HG02763 (cell line): ENCODE results near the gene PRR5L.

Experiments
- ATAC-seq: cut with Tn5 transposase; IDR thresholded peaks from one replicate; pipeline ENCODE4 v1.9.1; 2021; ENCODE audit warnings: mild to moderate bottlenecking, moderate library complexity; ENCODE audit not compliant: unreplicated experiment

Gene PRR5L

DNA sequence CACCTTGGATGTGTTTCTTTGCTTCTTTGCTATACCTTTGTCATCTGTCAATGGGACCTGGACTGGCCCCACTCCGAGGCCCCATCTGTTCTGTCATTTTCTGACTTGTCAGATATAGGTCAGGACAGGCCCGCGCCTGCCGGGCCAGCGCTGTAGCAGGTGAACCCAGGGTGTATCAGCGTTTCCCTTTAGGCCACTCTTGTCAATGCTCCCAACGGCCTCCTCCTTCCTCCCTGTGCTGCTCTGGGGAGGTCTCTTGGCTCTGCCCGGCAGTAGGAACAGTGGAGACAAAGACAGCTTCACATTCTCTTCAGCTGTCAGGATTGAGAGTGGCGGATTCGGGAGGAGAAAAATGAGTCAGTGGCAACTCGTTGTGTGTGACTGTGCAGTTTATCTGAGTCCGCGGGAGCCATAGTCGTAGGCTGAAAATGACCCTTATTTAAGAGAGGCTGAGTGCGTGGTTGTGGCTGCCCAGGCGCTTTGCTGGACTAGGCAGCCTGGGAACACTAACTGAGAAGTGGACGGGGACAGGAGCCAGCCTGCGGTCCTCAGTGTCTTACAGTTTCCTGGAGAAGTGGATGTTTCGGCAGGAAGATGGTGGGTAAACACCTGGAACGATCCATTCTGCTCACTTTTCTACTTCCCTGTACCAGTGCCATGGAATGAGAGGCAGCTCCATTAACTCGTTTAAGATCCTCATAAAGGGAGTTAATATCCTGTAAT lies 102.3 kb downstream of the PRR5L start:
- ATAC-seq: no peak

DNA sequence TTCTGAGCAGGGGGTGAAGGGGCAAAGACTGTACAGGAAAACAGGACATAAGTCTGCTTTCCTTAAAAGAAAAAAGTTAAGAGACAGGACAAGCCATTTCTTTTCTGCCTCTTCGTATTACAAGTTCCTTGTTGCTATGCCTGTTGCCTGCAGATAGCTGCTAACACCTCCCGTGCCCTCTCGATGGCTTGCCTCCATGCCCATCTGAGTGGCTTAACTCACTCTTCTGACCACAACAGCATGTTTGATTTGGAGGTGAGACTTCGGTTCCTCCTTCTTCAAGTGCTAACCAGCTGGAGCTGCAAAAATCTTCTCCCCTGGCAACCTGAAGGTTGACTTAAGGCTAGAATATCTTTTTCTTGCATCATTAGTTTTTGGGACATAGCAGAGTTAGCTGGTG lies 103.1 kb downstream of the PRR5L start:
- ATAC-seq: no peak

DNA sequence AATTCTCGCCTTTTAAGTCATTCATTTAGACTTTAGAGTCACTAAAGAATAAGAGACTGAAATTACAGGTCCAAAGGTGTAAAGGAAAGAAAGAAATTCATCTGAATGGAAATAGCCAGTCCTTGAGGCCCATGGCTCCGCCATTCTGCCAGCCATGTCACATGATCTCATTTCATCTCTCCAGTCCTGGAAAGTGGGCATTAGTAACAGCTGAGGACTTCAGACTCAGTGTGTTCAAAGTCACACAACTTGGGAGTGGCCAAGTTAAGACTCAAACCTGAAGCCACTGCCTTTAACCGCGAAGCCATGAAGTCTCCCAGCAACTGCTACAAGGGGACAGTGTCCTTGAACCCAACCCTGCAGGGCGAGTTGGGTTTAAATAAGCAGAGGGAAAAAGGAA lies 103.7 kb downstream of the PRR5L start:
- no peak for ATAC-seq

DNA sequence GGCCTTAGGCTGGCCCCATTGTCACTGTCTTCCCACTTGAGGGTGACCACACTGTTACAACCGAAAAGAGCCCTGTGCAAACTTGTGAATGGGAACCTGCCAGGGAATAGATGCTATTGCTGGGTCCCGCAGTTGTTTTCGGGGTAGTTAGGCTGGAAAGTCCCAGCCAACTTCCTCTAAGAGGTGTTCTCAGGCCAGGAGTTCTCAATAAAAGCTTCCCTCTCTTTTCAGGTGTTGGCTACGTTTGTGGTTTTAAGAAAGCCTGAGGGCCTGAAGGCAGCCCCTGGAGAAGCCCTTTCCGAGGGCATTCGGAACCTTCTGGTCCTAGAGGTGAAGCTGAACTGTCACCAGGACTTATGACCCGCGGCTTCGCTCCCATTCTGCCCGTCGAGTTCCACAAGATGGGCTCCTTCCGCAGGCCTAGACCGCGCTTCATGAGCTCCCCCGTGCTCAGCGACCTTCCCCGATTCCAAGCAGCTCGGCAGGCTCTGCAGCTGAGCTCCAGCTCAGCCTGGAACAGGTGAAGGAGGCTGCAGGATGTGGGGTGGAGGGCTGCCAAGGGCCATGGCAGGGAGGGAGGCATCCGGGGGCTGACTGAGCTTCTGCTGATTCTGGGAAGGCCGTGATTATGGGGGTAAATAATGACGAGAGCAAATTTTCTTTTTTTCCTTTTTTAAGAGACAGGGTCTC lies 104.8 kb downstream of the PRR5L start:
- ATAC-seq: no peak

DNA sequence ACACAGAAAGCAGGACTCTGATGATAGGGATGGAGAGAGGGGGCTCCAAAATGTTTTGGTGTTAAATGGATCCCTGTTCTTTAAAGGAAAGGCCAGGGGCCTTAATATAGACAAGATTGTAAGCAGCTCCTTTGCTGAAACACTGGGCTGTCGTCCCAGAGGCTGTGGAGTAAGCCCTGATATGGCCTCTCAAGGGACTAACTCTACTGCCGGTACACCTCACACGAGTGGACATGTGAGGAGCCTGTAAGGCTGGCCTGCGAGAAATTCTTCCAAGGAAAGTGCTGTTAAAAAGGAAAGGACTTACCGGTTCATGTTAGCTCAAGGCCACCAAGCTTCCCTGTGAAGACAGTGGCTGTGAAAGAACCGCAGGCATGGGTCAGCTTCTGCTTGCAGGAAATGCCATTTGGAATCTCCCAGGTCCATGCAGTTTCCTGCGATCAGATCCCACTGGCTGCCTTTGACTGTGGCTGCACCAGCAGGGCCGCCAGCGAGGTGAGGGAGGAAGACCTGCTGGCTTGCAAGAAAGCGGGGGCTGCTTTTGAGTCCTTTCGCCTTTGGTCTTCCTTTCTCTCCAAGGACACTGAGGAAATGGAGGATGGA lies 106.6 kb downstream of the PRR5L start:
- ATAC-seq: no peak

DNA sequence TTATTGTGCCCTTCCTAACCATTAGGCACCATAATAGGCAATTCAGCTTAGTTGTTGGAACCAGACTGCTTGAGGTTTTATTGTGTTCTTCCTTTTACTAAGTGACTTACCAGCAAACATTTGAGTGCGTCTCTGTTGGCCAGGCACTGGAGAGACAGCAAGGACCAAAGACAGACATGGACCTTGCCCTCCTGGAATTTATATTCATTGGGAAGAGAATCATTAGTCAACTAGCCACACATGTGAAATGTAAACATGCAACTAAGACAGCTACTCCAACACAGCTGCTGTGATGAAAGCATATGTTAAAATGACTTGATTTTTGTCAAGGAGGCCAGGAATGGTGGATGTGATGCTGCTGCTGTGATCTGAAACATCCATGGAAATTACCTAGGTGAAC lies 107.6 kb downstream of the PRR5L start:
- ATAC-seq: no peak

DNA sequence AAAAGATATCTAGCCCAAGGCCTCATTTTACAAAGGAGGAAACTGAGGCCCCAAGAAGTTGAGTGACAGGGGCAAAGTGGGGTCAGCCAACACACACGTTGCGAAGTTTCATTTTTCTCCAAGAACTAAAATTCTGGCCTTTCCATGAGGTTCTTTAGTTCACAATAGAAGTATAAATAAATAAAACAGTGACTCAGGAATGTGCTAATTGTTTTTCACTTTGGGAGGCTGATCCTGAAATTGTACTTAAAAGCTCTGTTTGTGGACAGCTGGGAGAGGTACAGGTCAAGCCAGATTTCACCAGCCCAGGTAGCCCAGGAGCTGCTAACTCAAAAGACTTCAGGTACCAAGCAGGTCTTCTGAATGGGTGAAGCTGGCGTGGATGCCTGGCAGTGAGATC lies 108.7 kb downstream of the PRR5L start:
- ATAC-seq: no peak

DNA sequence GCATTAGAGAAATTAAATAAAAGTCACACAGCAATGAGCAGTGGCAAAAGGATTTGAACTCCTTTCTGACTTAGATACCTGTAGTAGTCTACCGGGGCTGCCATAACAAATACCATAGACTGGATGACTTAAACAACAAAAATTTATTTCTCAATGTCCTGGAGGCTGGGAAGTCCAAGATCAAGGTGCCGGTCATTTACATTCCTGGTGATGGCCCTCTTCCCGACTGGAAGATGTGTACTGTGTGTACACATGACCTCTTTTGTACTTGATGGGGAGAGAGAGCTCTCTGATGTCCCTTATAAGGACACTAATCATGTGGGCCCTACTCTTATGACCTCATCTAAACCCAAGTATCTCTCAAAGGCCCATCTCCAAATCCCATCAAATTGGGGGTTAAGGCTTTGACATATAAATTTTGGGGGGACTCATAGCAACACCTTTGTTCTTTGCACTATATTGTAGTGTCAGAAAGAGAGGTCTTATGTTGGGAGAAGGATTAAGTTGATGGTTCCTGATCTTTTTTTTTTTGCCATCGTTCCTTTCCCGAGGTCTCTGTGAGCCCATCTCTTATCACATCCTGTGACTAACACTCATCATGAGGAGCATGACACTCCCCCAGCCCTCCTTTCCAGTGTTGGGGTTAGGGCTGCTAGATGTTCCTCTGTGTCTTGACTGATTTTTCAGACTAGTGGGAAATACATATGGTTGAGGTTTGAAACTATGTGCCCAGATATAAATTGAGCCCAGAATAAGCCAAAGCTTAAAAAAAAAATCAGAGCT lies 109.7 kb downstream of the PRR5L start:
- ATAC-seq: no peak

DNA sequence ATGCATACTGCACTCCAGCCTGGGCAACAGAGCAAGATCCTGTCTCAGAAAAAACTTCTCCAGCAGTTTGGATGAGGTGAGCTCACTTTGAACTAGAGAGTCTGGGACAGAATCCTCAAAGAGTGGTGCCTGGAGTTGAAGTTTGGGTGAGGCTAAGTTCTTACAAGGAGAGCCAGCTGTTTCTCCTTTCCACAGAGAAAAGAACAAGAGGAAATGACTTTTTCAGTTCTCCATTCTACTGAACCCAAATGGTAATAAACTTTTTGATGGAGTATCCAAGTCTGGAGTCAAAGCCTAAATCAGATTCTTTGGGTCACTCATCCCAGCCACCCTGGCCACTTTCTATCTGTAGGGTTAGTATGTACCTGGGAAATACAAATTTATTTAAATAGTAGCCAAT lies 111.3 kb downstream of the PRR5L start:
- no peak for ATAC-seq

DNA sequence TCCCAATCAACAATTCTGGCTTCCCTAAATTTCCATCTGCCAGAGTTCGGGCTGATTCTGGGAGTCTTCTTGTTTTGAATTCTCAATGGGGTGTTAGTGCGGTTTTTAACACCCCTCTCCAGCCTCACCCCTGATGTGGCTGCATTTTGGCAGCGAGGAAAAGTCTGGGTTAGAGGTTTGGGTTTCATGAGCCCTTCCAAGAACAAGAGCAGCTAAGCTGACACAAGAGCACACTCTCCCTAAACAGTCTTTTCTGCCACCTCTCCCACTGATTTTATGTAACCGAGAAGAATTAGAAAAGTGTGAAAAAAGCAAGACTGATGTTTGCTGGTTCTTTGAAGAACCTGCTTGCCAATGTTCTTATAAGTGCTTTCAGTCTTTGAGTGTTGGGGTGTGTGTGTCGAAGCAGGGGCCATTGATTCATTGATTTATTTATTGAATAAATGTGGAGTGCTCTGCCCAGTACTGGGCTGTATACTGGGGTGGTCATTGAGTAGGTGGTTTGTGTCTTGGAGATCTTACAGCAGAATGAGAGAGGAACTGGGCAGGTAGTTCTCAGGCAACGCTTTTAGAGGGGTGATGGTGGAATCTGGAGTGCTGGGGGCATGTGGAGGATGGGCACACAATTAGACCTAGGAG lies 112.5 kb downstream of the PRR5L start:
- ATAC-seq: no peak

DNA sequence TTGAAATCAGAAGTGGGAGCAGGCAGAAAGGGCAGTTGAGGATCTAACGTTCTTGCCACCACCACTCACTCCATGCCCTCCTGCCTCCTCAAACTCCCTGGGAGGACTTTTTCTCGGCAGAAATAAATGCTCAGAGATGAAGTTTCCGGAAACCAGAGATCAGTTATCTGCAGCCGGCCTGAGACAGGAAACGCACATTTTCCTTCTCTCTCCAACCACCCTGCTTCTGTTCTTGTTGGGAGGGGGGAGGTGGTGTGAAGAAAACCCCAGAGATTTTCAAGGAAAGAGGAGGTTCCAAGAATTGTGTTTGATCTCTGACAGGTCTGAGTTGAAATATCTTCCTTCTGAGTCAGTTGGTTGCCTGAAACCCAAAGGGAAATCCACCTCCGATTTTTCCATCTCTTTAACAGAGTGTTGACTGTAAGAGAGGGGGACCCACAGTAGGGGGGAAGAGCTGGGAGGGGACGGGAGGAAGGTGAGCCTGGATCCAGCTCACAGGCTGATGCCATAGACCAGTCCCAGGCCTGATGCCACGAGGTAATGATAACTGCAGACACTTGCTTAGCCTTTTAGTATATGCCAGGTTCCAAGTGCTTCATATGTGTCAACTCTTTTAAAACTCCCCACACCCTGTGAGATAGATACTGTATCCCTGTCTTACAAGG lies 113.2 kb downstream of the PRR5L start:
- no peak for ATAC-seq

DNA sequence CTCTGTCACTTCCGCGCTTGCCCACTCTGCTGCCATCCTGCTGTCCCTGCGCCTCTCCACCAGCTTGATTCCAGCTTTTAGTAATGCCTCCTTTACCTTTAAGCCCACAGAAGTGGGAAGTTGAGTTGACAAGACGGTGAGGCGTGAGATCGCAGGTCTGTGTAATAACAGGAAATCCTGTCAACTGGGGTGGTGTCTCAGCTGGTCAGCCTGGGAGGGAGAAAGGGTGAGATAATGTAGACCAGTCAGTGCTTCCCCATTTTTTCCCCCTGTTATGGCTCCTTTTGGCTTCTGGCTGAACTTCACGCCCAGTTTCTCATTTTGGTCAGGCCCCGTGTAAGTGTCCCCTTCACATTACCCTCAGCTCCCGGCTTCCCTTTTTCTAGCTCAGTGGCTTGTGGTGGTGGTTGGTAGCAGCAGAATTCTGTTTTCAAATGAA lies 115.1 kb downstream of the PRR5L start:
- peak; percentile 73 for ATAC-seq

DNA sequence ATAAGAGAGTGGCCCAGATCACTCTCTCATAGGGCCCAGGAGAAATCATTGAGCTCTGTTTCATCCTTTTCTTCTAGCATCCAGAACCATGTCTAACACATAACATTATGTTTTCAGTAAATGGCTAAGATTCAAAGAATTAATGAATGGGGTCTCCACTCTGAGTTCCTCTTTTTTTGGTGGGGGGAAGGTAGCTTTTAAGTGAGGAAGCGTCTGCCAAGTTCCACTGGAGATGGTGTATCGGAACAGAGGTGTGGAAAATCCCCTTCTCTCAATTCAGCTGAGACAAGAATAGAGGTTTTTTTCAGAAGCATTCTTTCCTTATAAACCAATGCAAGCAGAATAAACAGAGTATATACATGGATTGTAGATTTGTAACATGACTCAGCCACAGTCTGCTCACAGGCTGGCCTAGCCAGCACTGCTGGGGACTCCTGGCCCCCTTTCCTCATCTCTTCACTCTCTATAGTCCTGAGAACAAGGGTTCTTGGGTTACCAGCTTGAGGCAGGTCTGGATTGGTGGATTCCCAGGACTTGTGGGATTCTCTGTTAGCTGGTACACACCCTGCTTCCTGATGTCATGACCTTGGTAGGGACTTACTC lies 116.8 kb downstream of the PRR5L start:
- ATAC-seq: no peak

DNA sequence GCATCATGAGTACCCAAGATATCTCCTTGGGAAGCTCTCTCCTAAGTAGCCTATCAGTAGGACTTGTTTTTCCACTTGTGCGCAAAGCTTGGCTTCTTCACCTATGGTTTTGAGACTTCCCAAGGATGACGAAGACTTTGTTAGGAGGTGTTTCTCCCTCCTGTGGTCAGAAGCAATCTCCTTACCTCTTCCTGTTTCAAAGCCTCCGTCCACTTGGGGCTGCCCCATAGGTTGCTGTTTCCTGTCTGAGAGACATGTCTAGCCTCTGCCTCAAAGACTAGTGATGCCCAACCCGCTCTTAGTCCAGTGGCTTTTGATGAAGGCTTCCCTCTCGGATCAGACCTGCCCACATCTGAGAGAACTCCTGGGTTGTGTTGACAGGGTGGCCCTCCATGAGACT lies 121.1 kb downstream of the PRR5L start:
- no peak for ATAC-seq

DNA sequence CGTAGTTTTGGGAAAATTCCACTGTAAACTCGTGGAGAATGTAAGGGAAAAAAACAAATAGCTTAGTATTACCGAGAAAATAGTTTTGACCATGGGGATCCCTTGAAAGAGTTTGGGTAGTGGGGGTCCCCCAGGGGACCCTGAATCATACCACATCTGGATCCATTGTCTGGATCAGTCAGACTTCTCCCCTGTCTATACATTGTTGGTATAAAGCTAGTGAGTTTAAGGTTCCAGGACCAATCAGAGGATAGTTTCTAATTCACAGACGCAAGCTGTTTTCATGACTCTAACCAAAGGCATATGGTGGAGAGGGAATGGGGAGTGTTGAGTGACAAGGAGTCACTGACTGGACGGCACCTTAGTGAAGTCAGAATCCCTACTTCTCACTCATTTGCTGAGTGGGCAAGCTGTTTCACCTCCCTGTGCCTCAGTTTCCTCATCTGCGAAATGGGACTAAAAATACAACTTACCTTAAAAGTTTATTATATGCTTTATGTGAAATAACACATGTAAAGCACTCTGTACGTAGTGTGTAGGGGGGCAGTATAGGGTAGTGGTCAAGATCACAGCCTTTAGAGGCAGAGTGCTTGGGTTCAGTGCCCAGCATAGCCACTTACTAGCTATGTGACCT lies 123.8 kb downstream of the PRR5L start:
- ATAC-seq: no peak

DNA sequence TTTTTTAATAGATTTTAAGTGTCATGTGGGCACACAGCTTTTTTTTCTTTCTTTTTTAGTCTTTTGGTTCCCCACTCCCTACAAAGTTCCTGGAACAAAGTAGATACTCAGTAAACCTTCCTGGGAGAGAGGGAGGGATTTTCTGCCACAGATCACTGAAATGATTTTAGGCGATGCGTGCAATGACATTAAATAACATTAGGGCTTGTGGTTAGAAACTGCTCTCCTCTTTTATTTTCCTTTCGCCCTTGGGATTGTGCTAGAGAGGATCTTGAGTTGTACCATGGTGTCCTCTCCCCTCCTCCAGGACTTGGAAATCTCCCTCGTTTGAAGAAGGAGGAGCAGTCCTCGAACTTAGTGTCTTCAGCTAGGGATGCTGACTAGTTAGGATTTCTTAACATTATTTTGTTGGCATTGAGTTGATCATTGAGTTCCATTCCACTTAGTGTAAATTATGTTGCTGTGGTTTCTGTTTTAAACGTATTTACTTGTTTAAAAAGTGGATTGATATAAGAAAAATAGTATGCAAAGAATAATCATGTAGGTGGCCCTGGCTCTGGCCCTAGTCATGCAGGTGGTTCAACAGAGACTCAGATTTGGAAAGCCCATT lies 125.6 kb downstream of the PRR5L start:
- no peak for ATAC-seq

DNA sequence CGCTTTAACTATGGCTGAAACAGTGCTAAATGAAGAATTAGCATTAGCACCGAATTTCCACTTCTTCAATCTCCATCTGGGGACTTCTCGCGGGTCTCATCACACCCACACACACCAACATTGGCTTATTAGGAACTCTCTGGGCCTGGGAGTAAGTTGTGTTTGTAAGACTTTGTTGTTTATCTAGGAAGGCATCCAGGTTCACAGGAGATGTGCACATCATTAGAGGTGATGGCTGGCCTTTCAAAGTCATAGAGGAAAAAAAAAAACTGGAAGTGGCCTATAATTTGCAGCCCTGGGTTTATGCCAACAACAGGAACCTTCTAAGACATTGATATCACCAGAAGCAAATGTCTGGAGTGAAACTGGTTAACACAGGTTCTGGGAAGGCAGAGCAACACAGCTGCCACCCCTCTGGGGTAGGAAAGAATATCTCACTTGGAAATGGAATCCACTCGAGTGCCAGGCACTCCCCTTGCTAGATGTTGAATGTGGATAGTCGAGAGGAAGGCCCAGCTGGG lies 129.5 kb downstream of the PRR5L start:
- no peak for ATAC-seq

DNA sequence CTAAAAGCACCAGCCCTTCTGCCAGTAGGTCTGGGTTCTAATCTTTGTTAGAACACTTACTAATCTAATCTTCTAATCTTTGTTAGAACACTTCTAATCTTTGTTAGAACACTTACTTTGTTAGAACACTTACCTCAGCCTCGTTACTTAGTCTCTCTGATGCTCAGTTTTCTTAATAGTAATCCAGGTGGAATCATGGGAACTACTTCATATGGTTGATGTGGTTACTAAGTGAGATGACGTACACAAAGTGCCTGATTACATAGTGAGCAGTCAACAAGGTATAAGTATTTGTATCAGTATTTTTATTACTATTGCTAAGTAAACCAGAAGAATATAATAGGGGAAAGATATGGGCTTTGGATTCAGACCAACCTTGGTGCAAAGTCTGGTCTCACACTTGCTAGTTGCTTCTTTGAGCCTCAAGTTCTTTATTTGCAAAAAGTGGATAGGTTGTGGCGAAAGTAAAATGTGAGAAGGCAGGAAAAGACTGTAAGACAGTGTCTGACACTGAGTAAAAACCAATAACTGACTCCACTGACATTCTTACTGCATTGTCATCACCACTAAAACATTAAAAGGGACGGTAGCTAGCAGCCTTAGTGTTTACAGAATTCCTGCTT lies 130.2 kb downstream of the PRR5L start:
- no peak for ATAC-seq

DNA sequence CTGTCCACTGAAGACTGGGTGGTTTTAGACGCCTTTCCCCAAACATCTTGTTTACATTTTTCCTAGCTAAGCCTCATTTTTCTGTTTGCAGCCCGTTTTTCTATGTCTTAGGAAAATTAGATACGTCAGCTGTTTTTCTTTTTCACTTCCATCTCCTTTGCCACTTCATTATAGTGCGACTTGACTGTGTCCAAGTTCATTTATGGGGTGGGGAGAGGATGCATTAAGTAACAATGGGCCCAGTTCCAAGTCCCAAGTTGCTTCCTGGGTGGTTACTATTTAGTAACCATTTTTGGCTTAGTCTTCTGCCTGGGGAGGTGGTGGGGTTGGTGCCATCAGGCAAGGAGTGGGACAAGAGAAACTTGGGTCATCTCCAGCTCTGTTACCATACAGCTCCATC lies 131.0 kb downstream of the PRR5L start:
- ATAC-seq: no peak
